Cardiac muscle cell (in vitro differentiated cells and primary cell): Measurements from ENCODE around the gene TUG1. TPM values are rescaled to one million over a fixed set of nuclear protein-coding genes. Genes with fewer than 3 reads are reported as not detected.
A peak's percentile ranks its signal among the peaks of the same experiment; 100 is the strongest.

Source experiments
- DNase-seq, 2 donors: peaks; one replicate each; pipeline versions ENCODE4 v3.0.0 to v3.0.0-alpha.2; 2010 to 2017; ENCODE audit warnings: low read depth in 1 of 2, low spot score in 1 of 2
- H3K27ac ChIP-seq: fragments of 200-600 bp; sonication (generic); 2 replicates; pipeline ENCODE4 v1.5.1; 2016
- H3K27me3 ChIP-seq: fragments of 200-600 bp; sonication (generic); 2 replicates; pipeline ENCODE4 v1.6.0; 2016; ENCODE audit warnings: control low read depth
- H3K36me3 ChIP-seq: fragments of 200-600 bp; sonication (generic); 2 replicates; pipeline ENCODE4 v1.5.1; 2016; ENCODE audit warnings: control low read depth
- H3K4me1 ChIP-seq: fragments of 200-600 bp; sonication (generic); 2 replicates; pipeline ENCODE4 v1.8.1; 2017; ENCODE audit warnings: low read depth, mild to moderate bottlenecking, mixed run types
- H3K4me3 ChIP-seq: fragments of 200-600 bp; sonication (generic); 2 replicates; pipeline ENCODE4 v1.5.1; 2016; ENCODE audit warnings: mild to moderate bottlenecking
- H3K9me3 ChIP-seq: fragments of 200-600 bp; sonication (generic); 2 replicates; pipeline ENCODE4 v1.5.1; 2017; ENCODE audit warnings: low read depth, mild to moderate bottlenecking, control low read depth
- CTCF ChIP-seq: IDR thresholded peaks from 2 replicates; pipeline ENCODE4 v1.5.1; 2012; ENCODE audit warnings: low read depth, mild to moderate bottlenecking, low read length
- polyA plus RNA-seq: library from polyadenylated mRNA; unstranded; fragments of >200 nt; fragmentation: Nextera tagmentation; extraction: Ambion mirVana; gene quantifications from 2 replicates; pipeline ENCODE4 v1.2.1, GENCODE V29; 2016
- total RNA-seq: library from RNA; depleted of rRNA; stranded (reverse); fragments of >200 nt; gene quantifications from 2 replicates; pipeline ENCODE4 v1.2.3, GENCODE V29; 2016

TUG1 gene
- total and polyA plus RNA-seq, 2 experiments from 2014 or later: 58.9 to 85.5 TPM

GRCh38 chr22:30941363-30941740, 27.7 kb upstream of the TUG1 start:
- Histone ChIP-seq H3K4me3 (no peak overlapping the region), H3K4me1 (peaks cover 8% of the 10 kb centered on the region), H3K9me3 (no peaks in the 10 kb centered on the region), H3K27ac (no peak overlapping the region), H3K27me3 (no peaks in the 10 kb centered on the region), H3K36me3 (peaks cover 91% of the 10 kb centered on the region)
- TF ChIP-seq CTCF: no peak
- DNase-seq: no peak

- Histone ChIP-seq H3K4me1 (peaks cover 8% of the 10 kb centered on the region), H3K9me3 (no peaks in the 10 kb centered on the region), H3K4me3 (no peak overlapping the region), H3K27me3 (no peaks in the 10 kb centered on the region), H3K27ac (no peak overlapping the region), H3K36me3 (peaks cover 82% of the 10 kb centered on the region)
- no peak for DNase-seq
- no peak for TF ChIP-seq CTCF
These were observed 25.7 kb upstream of the TUG1 start for GRCh38 chr22:30943368-30943767.

GRCh38 chr22:30944986-30945385, 24.1 kb upstream of the TUG1 start:
- Histone ChIP-seq H3K4me3 (no peak overlapping the region), H3K4me1 (peaks cover 8% of the 10 kb centered on the region), H3K36me3 (peaks cover 83% of the 10 kb centered on the region), H3K27me3 (no peaks in the 10 kb centered on the region), H3K9me3 (no peaks in the 10 kb centered on the region), H3K27ac (peak overlapping the region; percentile 54)
- TF ChIP-seq CTCF: no peak
- DNase-seq: no peak

- no peaks in the 10 kb centered on the region for H3K9me3 ChIP-seq
- H3K4me3 ChIP-seq: no peak overlapping the region
- no peak for DNase-seq
- peak overlapping the region; percentile 54 for H3K27ac ChIP-seq
- peaks cover 8% of the 10 kb centered on the region for H3K4me1 ChIP-seq
- H3K27me3 ChIP-seq: no peaks in the 10 kb centered on the region
- TF ChIP-seq CTCF: no peak
- peaks cover 84% of the 10 kb centered on the region for H3K36me3 ChIP-seq
These were observed 23.4 kb upstream of the TUG1 start for GRCh38 chr22:30945653-30946052.

GRCh38 chr22:30946354-30946753, 22.7 kb upstream of the TUG1 start:
- Histone ChIP-seq H3K4me3 (no peak overlapping the region), H3K27me3 (no peaks in the 10 kb centered on the region), H3K4me1 (peaks cover 8% of the 10 kb centered on the region), H3K27ac (peak overlapping the region; percentile 4), H3K9me3 (no peaks in the 10 kb centered on the region), H3K36me3 (peaks cover 81% of the 10 kb centered on the region)
- no peak for DNase-seq
- TF ChIP-seq CTCF: no peak
